ENCODE measurements around the gene TMTC2. TPM values are rescaled to one million over a fixed set of nuclear protein-coding genes. Genes with fewer than 3 reads are reported as not detected.

TMTC2 gene
- polyA plus RNA-seq, 1 donor from 2014 or later = 20.6 TPM

GRCh38 chr12:82826505-82826904 lies 139.8 kb downstream of the TMTC2 start:
- Histone ChIP-seq H3K27me3 (ENCODE audit: insufficient read depth, low read depth, low read length) (no peaks in the 10 kb centered on the region), H3K9ac (ENCODE audit: low read length) (no peak overlapping the region), H3K4me2 (ENCODE audit: low read length) (no peak overlapping the region), H3K4me3 (ENCODE audit: low read length) (no peak overlapping the region), H3F3A (ENCODE audit: insufficient read depth, low read length, poor library complexity, severe bottlenecking) (no peaks in the 10 kb centered on the region), H4K20me1 (ENCODE audit: insufficient read depth) (no peaks in the 10 kb centered on the region), H3K9me2 (ENCODE audit: insufficient read depth, low read length) (no peaks in the 10 kb centered on the region), H3K36me3 (ENCODE audit: insufficient read depth, low read length) (no peaks in the 10 kb centered on the region), H3K9me3 (ENCODE audit: low read length) (no peaks in the 10 kb centered on the region), H3K27ac (ENCODE audit: low read length) (no peak overlapping the region), H3K79me2 (replicated peaks; ENCODE audit: insufficient read depth, low read length) (no peaks in the 10 kb centered on the region), H2AFZ (ENCODE audit: low read depth, low read length) (no peak overlapping the region)
- TF ChIP-seq EZH2 (IDR thresholded peaks at IDR 0.05; ENCODE audit: borderline replicate concordance, insufficient read depth, low read length, poor library complexity, severe bottlenecking) (no peak), TAF1 (IDR thresholded peaks at IDR 0.05; ENCODE audit: low read depth) (no peak), POLR2AphosphoS5 (IDR thresholded peaks at IDR 0.05) (no peak), MXI1 (conservative IDR thresholded peaks at IDR 0.05; ENCODE audit: poor library complexity, severe bottlenecking) (no peak), EP300 (conservative IDR thresholded peaks at IDR 0.05; ENCODE audit: poor library complexity, severe bottlenecking) (no peak), RAD21 (conservative IDR thresholded peaks at IDR 0.05) (no peak), SMC3 (conservative IDR thresholded peaks at IDR 0.05; ENCODE audit: poor library complexity) (no peak), CTCF (IDR thresholded peaks at IDR 0.05; ENCODE audit: poor library complexity, severe bottlenecking) (no peak), REST (IDR thresholded peaks at IDR 0.05; ENCODE audit: borderline replicate concordance) (no peak)

- no peak for TF ChIP-seq EP300 (conservative IDR thresholded peaks at IDR 0.05; ENCODE audit: poor library complexity, severe bottlenecking)
- no peak for TF ChIP-seq RAD21 (conservative IDR thresholded peaks at IDR 0.05)
- no peak for TF ChIP-seq EZH2 (IDR thresholded peaks at IDR 0.05; ENCODE audit: borderline replicate concordance, insufficient read depth, low read length, poor library complexity, severe bottlenecking)
- no peak for TF ChIP-seq CTCF (IDR thresholded peaks at IDR 0.05; ENCODE audit: poor library complexity, severe bottlenecking)
- no peak for TF ChIP-seq MXI1 (conservative IDR thresholded peaks at IDR 0.05; ENCODE audit: poor library complexity, severe bottlenecking)
- no peak for TF ChIP-seq REST (IDR thresholded peaks at IDR 0.05; ENCODE audit: borderline replicate concordance)
- TF ChIP-seq TAF1 (IDR thresholded peaks at IDR 0.05; ENCODE audit: low read depth) = no peak
- TF ChIP-seq POLR2AphosphoS5 (IDR thresholded peaks at IDR 0.05) = no peak
- TF ChIP-seq SMC3 (conservative IDR thresholded peaks at IDR 0.05; ENCODE audit: poor library complexity) = no peak
- H3K9me2 ChIP-seq (ENCODE audit: insufficient read depth, low read length) = no peaks in the 10 kb centered on the region
- H3K9me3 ChIP-seq (ENCODE audit: low read length) = no peaks in the 10 kb centered on the region
- no peak overlapping the region for H3K9ac ChIP-seq (ENCODE audit: low read length)
- H4K20me1 ChIP-seq (ENCODE audit: insufficient read depth) = no peaks in the 10 kb centered on the region
- H3K79me2 ChIP-seq (replicated peaks; ENCODE audit: insufficient read depth, low read length) = no peaks in the 10 kb centered on the region
- no peaks in the 10 kb centered on the region for H3K36me3 ChIP-seq (ENCODE audit: insufficient read depth, low read length)
- no peak overlapping the region for H2AFZ ChIP-seq (ENCODE audit: low read depth, low read length)
- no peak overlapping the region for H3K27ac ChIP-seq (ENCODE audit: low read length)
- H3K4me2 ChIP-seq (ENCODE audit: low read length) = no peak overlapping the region
- H3K27me3 ChIP-seq (ENCODE audit: insufficient read depth, low read depth, low read length) = no peaks in the 10 kb centered on the region
- no peaks in the 10 kb centered on the region for H3F3A ChIP-seq (ENCODE audit: insufficient read depth, low read length, poor library complexity, severe bottlenecking)
- H3K4me3 ChIP-seq (ENCODE audit: low read length) = no peak overlapping the region
Observed at GRCh38 chr12:82832096-82832495, 145.4 kb downstream of the TMTC2 start.
